NCI-H526 treated with DMSO at 0.1 percent for 48 hours (cell line): ENCODE results near the gene SESN2.

Experiments
- DNase-seq: peaks from one replicate; lab custom pipeline; 2025; lab: John Stamatoyannopoulos, UW

Gene SESN2

GRCh38 chr1:28259252-28259933, at the start of gene SESN2:
TSS of gene SESN2 (plus strand) at chr1:28259518. CDS start at chr1:28259848, 330 bp downstream.
- peak; percentile 92 for DNase-seq

DNA sequence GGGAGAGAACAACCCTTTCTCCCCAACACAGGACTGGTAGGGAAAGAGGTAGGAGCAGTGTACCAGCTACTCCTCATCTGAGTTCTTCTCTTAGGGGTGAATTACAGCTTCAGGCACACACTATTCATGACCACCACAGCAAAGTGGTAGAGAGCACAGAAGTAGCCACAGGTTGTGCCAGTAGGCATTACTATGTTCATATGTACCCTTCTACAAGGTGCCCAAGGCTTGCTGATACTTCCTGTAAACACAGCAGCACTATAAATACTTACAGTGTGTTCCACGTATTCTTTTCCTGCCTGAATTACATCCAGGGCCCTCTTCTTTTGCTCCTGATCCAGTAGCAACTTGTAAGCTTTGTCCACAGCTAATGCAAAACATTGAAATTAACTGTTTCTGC, 49.6 kb upstream of the SESN2 start:
- no peak for DNase-seq

DNA sequence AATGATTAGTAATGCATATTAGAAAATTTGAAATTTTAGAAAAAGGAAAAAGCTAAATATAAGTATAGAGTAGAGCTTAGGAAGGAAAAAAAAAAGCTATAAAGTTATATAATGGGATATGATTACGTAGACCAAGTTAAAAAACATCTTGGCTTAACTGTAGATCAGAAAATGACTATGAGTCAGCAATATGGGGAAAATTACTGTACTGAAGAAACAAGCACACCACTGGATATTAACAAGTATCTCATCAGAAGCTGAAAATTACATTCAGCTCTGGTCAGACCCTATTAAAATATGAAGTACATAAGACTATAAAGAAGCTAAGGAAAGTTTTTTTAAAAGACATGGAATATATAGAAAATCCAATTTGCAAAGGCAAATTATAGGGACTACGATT, 46.0 kb upstream of the SESN2 start:
- DNase-seq = no peak

GRCh38 chr1:28229089-28229488, 30.2 kb upstream of the SESN2 start:
- no peak for DNase-seq

- DNase-seq = no peak
Measured at GRCh38 chr1:28229996-28230395, 29.3 kb upstream of the SESN2 start.

- DNase-seq = peak; percentile 69
Measured at GRCh38 chr1:28232558-28233263, 26.6 kb upstream of the SESN2 start, which contains the start of gene DNAJC8. TSS of gene DNAJC8 (minus strand) at chr1:28233029. CDS start at chr1:28232998, 31 bp downstream.

- no peak for DNase-seq
Measured at GRCh38 chr1:28233264-28233606, 26.1 kb upstream of the SESN2 start.

GRCh38 chr1:28235755-28236655, 23.3 kb upstream of the SESN2 start, which contains the start of gene ATP5IF1:
TSS of gene ATP5IF1 (plus strand) at chr1:28236124. CDS start at chr1:28236184, 60 bp downstream.
- peak; percentile 97 for DNase-seq

DNA sequence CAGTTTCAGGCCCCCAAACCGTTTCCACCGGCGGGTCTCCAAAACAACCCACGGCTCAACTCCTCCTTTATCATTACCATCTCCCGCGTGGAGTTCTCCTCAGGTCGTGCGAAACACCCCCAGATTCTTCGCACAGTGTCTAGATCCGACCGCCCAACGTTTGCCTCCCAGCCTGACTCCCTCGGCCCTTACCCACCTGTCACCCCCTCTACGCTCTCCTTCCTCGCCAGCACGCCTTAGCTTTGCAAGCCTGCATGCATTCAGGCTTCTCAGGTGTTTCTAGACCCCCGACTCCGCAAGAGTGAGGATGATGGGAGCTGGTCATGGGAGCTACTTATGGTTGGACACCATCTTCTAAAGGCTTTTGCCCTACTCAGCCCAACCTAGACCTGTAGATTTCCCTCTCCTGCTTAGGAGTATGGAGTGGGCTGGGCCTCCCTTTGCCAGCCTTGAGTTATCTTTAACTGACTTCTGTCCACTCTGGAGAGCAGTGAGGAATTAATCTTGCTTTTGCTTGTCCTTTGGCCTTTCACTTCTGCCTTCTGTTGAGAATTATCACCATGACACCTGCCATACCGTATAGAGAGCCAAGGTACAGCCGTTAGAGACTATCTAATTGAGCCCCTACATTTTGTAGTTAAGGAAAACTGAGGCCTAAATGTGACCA, 22.5 kb upstream of the SESN2 start:
- no peak for DNase-seq

GRCh38 chr1:28239004-28239403, 20.3 kb upstream of the SESN2 start:
- DNase-seq = no peak

- no peak for DNase-seq
Measured at GRCh38 chr1:28240024-28240423, 19.3 kb upstream of the SESN2 start.

DNA sequence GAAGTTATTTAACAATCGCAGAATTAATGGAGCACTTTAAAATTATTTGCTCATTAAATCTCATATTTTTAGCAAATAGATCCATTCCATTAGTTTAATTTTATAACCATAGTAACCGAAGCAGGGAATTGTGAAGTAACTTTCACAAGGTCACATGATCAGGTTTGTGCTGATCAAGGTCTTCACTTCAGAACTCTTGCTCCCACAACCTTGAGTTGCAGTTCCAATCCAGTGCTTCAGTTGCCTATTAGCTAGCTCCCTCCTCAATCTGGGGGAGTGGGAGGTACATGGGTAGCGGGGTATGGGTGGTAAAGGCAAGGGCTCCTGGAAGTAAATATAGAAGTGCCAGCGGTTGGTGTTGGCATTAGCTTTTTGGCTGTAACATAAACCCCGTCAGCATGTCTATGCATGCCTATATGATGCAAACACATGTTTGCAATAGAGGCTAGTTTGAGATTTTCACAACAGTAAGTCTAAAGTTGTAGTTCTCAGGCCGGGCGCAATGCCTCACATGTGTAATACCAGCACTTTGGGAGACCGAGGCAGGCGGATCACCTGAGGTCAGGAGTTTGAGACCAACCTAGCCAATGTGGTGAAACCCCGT, 17.6 kb upstream of the SESN2 start:
- no peak for DNase-seq

- DNase-seq = no peak
Measured at GRCh38 chr1:28243685-28244311, 15.5 kb upstream of the SESN2 start.

- no peak for DNase-seq
Measured at GRCh38 chr1:28244549-28245251, 14.6 kb upstream of the SESN2 start.

- DNase-seq = peak; percentile 40
Measured at GRCh38 chr1:28246427-28246832, 12.9 kb upstream of the SESN2 start.

DNA sequence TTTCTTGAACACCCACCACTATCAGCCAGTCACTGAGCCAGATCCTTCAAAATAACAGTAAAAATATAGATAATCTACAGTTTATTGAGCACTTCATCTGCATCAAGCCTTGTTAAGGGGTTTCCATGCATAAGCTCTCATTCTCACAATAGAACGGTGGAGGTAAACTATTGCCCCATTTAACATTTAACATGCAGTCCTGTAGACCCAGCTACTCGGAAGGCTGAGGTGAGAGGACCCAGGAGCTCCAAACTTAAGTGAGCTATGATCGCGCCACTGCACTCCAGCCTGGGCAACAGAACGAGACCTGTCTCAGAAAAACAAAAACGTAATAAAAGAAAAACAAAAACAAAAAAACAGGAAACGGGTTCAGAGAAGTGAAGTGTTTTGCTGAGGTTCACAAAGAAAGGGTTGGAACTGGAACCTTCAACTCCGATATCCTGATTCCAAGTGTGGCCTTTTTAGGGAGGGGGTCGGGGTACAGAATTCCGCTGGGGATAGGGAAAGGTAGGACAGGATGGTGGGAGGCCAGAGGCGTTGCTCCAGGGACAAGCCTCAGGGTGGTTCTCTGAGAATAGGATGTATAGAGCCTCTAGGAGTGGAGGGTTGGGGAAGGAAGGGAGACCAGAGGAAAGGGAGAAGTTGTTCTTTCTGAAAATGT, 11.6 kb upstream of the SESN2 start:
- no peak for DNase-seq

DNA sequence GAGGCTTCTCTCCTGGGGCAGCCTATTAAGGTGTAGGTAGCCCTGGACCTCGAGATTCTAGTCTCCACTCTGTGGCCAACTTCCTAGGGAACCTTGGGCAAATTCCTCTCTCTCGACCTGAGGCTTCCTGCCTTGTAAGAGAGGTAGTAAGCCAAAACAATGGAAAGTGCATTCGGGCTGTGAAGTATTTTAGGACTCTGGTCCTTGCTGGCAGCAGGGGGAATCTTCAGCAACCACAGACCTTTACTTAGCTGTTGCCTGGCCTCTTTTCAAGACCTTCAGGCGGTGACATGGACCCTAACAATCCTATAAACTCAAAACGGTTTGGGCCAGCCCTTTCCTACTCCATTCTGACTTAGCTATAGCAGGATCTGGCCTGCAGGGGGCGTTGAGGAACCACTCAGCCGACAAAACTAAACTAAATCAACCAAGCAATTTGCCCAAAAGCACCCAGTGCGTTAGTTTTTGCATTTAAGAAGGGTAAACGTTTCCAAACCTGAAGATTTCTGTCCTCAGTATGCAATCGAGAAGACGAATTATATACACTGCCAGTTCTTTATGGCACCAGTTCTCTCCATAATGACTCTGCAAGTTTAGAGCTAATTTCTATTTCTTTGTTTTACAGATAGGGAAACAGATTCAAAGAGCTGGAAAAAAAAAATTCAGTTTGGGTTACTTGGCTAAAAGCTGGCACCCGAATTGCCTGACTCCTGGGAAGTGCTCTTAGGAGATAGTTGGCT, 10.9 kb upstream of the SESN2 start:
- DNase-seq = peak; percentile 65

GRCh38 chr1:28249013-28249865, 10.1 kb upstream of the SESN2 start:
- DNase-seq = no peak
